HG03565 (cell line): Measurements from ENCODE around the gene STRADA.
A peak's percentile ranks its signal among the peaks of the same experiment; 100 is the strongest.

Experiments used
- ATAC-seq: cut with Tn5 transposase; IDR thresholded peaks from one replicate; pipeline ENCODE4 v1.9.1; 2021; ENCODE audit warnings: mild to moderate bottlenecking, moderate library complexity; ENCODE audit not compliant: unreplicated experiment

The STRADA gene

GRCh38 chr17:63701868-63702720 lies 39.5 kb downstream of the STRADA start:
- no peak for ATAC-seq

GRCh38 chr17:63701456-63701820 lies 40.2 kb downstream of the STRADA start:
- ATAC-seq = no peak

GRCh38 chr17:63700528-63701455 lies 40.8 kb downstream of the STRADA start:
- no peak for ATAC-seq

GRCh38 chr17:63699638-63700527 lies 41.7 kb downstream of the STRADA start, which contains the start of gene LIMD2:
LIMD2 (minus strand) TSS chr17:63700125; CDS start chr17:63699298, 827 bp downstream.
- ATAC-seq = no peak

GRCh38 chr17:63698886-63699637 lies 42.5 kb downstream of the STRADA start:
- ATAC-seq = no peak

- ATAC-seq = no peak
These were observed 43.2 kb downstream of the STRADA start for GRCh38 chr17:63698381-63698885.

GRCh38 chr17:63697341-63698286 lies 44.0 kb downstream of the STRADA start:
- ATAC-seq = peak; percentile 26

GRCh38 chr17:63696381-63696961 lies 45.1 kb downstream of the STRADA start:
- ATAC-seq = no peak

GRCh38 chr17:63695889-63696288 lies 45.7 kb downstream of the STRADA start:
- ATAC-seq = no peak

GRCh38 chr17:63694950-63695773 lies 46.4 kb downstream of the STRADA start:
- ATAC-seq = no peak

- no peak for ATAC-seq
These were observed 47.2 kb downstream of the STRADA start for GRCh38 chr17:63694229-63694949.

GRCh38 chr17:63693411-63694113 lies 48.0 kb downstream of the STRADA start:
- ATAC-seq = no peak

- no peak for ATAC-seq
These were observed 49.3 kb downstream of the STRADA start for GRCh38 chr17:63692195-63692816.

GRCh38 chr17:63689479-63689878 lies 52.1 kb downstream of the STRADA start:
- no peak for ATAC-seq

GRCh38 chr17:63688396-63689020 lies 53.1 kb downstream of the STRADA start:
- no peak for ATAC-seq
